Smooth muscle cell (in vitro differentiated cells): ENCODE data around the gene FAM120A. TPM values are rescaled to one million over a fixed set of nuclear protein-coding genes. Genes with fewer than 3 reads are reported as not detected.

ENCODE experiments used
- DNase-seq: peaks from one replicate; lab custom pipeline; 2025; ENCODE audit not compliant: unreplicated experiment; lab: John Stamatoyannopoulos, UW
- H2AFZ ChIP-seq: fragments of 200-600 bp; sonication (generic); 2 replicates; pipeline ENCODE4 v1.6.0; 2016; ENCODE audit warnings: antibody characterized with exemption, low read depth, mild to moderate bottlenecking
- H3F3A ChIP-seq: fragments of 200-600 bp; sonication (generic); 2 replicates; pipeline ENCODE4 v1.6.0; 2017; ENCODE audit warnings: antibody characterized with exemption, low read depth
- H3K27ac ChIP-seq: fragments of 200-600 bp; sonication (generic); 2 replicates; pipeline ENCODE4 v1.5.1; 2016; ENCODE audit warnings: low read depth, mild to moderate bottlenecking
- H3K27me3 ChIP-seq: fragments of 200-600 bp; sonication (generic); 2 replicates; pipeline ENCODE4 v1.6.1; 2016; ENCODE audit warnings: low read depth, mild to moderate bottlenecking
- H3K36me3 ChIP-seq: fragments of 200-600 bp; sonication (generic); 2 replicates; pipeline ENCODE4 v1.5.1; 2016; ENCODE audit warnings: low read depth
- H3K4me1 ChIP-seq: fragments of 200-600 bp; sonication (generic); 2 replicates; pipeline ENCODE4 v1.5.1; 2016; ENCODE audit warnings: low read depth
- H3K4me2 ChIP-seq: fragments of 200-600 bp; sonication (generic); 2 replicates; pipeline ENCODE4 v1.6.0; 2016; ENCODE audit warnings: mild to moderate bottlenecking
- H3K4me3 ChIP-seq: fragments of 200-600 bp; sonication (generic); 2 replicates; pipeline ENCODE4 v1.5.1; 2016; ENCODE audit warnings: mild to moderate bottlenecking
- H3K79me2 ChIP-seq: fragments of 200-600 bp; sonication (generic); 2 replicates; pipeline ENCODE4 v1.6.0; 2016; ENCODE audit warnings: low read depth, mild to moderate bottlenecking
- H3K9ac ChIP-seq: fragments of 200-600 bp; sonication (generic); 2 replicates; pipeline ENCODE4 v1.6.0; 2016; ENCODE audit warnings: low read depth
- H3K9me3 ChIP-seq: fragments of 200-600 bp; sonication (generic); replicated peaks from 2 replicates; pipeline ENCODE4 v1.5.1; 2016; ENCODE audit warnings: low read depth
- H4K20me1 ChIP-seq: fragments of 200-600 bp; sonication (generic); 2 replicates; pipeline ENCODE4 v1.6.0; 2016; ENCODE audit warnings: low read depth
- CTCF ChIP-seq: fragments of 200-600 bp; sonication (generic); IDR thresholded peaks from 2 replicates; pipeline ENCODE4 v1.5.1; 2017; ENCODE audit warnings: borderline replicate concordance, mild to moderate bottlenecking, antibody characterized with exemption; ENCODE audit not compliant: insufficient read depth, poor library complexity, severe bottlenecking
- WGBS: methylation state at CpG from one replicate; pipeline ENCODE4 v1.1.7; 2016; ENCODE audit warnings: low lambda C conversion rate; 5-methylcytosine and 5-hydroxymethylcytosine counted together
- polyA plus RNA-seq: library from polyadenylated mRNA; unstranded; fragments of >200 nt; fragmentation: Nextera tagmentation; extraction: Ambion mirVana; gene quantifications from 2 replicates; pipeline ENCODE4 v1.2.1, GENCODE V29; 2016
- total RNA-seq: library from RNA; depleted of rRNA; stranded (reverse); fragments of >200 nt; gene quantifications from 2 replicates; pipeline ENCODE4 v1.2.3, GENCODE V29; 2014

FAM120A gene
- total and polyA plus RNA-seq, 2 experiments from 2014 or later, result 14.4 to 47.2 TPM

- Histone ChIP-seq H3K27ac (no peak overlapping the region), H3K4me3 (no peak overlapping the region), H3K36me3 (no peaks in the 10 kb centered on the region), H3K4me2 (no peak overlapping the region), H4K20me1 (peaks cover 85% of the 10 kb centered on the region), H3F3A (no peaks in the 10 kb centered on the region), H3K79me2 (peaks cover 37% of the 10 kb centered on the region), H3K4me1 (no peaks in the 10 kb centered on the region), H3K27me3 (no peaks in the 10 kb centered on the region), H3K9me3 (no peaks in the 10 kb centered on the region), H3K9ac (no peak overlapping the region), H2AFZ (no peak overlapping the region)
- DNase-seq, result no peak
- TF ChIP-seq CTCF, result no peak
- 92% methylated on average over 1 of the region's 1 CpG for WGBS
Measured at GRCh38 chr9:93517331-93517730, 65.8 kb downstream of the FAM120A start.

GRCh38 chr9:93520523-93520922 lies 69.0 kb downstream of the FAM120A start:
- Histone ChIP-seq H3F3A (no peaks in the 10 kb centered on the region), H3K27ac (no peak overlapping the region), H3K9me3 (no peaks in the 10 kb centered on the region), H3K4me3 (no peak overlapping the region), H3K36me3 (no peaks in the 10 kb centered on the region), H2AFZ (no peak overlapping the region), H3K4me1 (no peaks in the 10 kb centered on the region), H3K79me2 (peaks cover 43% of the 10 kb centered on the region), H4K20me1 (peaks cover 91% of the 10 kb centered on the region), H3K4me2 (no peak overlapping the region), H3K9ac (no peak overlapping the region), H3K27me3 (no peaks in the 10 kb centered on the region)
- TF ChIP-seq CTCF, result no peak
- 93% methylated on average over 6 of the region's 6 CpGs for WGBS
- DNase-seq, result no peak

GRCh38 chr9:93522736-93523135 lies 71.3 kb downstream of the FAM120A start:
- Histone ChIP-seq H2AFZ (no peak overlapping the region), H3K27ac (no peak overlapping the region), H3F3A (no peaks in the 10 kb centered on the region), H3K4me2 (no peak overlapping the region), H3K36me3 (peaks cover under 1% of the 10 kb centered on the region), H3K9ac (no peak overlapping the region), H3K4me3 (no peak overlapping the region), H3K4me1 (no peaks in the 10 kb centered on the region), H3K9me3 (no peaks in the 10 kb centered on the region), H3K27me3 (no peaks in the 10 kb centered on the region), H3K79me2 (peaks cover 40% of the 10 kb centered on the region), H4K20me1 (peaks cover 97% of the 10 kb centered on the region)
- TF ChIP-seq CTCF, result no peak
- no peak for DNase-seq
- WGBS, result 84% methylated on average over 3 of the region's 3 CpGs

GRCh38 chr9:93523518-93524144 lies 72.1 kb downstream of the FAM120A start:
- no peak overlapping the region for H3K4me2 ChIP-seq
- no peak overlapping the region for H3K9ac ChIP-seq
- no peak overlapping the region for H3K27ac ChIP-seq
- TF ChIP-seq CTCF, result no peak
- H3F3A ChIP-seq, result no peaks in the 10 kb centered on the region
- peaks cover 5% of the 10 kb centered on the region for H3K36me3 ChIP-seq
- DNase-seq, result no peak
- no peaks in the 10 kb centered on the region for H3K9me3 ChIP-seq
- H2AFZ ChIP-seq, result no peak overlapping the region
- no peak overlapping the region for H3K4me3 ChIP-seq
- WGBS, result 96% methylated on average over 7 of the region's 7 CpGs
- H4K20me1 ChIP-seq, result peaks cover 97% of the 10 kb centered on the region
- no peaks in the 10 kb centered on the region for H3K27me3 ChIP-seq
- peaks cover 33% of the 10 kb centered on the region for H3K79me2 ChIP-seq
- H3K4me1 ChIP-seq, result no peaks in the 10 kb centered on the region
